ENCODE measurements around the gene TMEM91.

TMEM91 gene

GRCh38 chr19:41352609-41353465, 23.5 kb upstream of the TMEM91 start:
- DNase-seq (ENCODE audit: low read depth), result peak; percentile 74
- TF ChIP-seq MAX (IDR thresholded peaks at IDR 0.05; ENCODE audit: low read depth, low read length), result no peak
- TF ChIP-seq CTCF (IDR thresholded peaks at IDR 0.05; ENCODE audit: low read depth, low read length), result peak; percentile 49
- TF ChIP-seq MYC (IDR thresholded peaks at IDR 0.05; ENCODE audit: low read depth, low read length), result peak; percentile 61; the same call in 1 of the 2 replicates
- TF ChIP-seq POLR2A (IDR thresholded peaks at IDR 0.05; ENCODE audit: extremely low read depth, insufficient read length), result no peak
- peak overlapping the region; percentile 79 for H3K4me3 ChIP-seq (ENCODE audit: low read depth, low read length)

GRCh38 chr19:41353466-41354342, 22.6 kb upstream of the TMEM91 start, which contains the start of gene TGFB1:
Gene TGFB1, minus strand, starts transcription at chr19:41353922. Its CDS starts 878 bp downstream, at chr19:41353044.
- peak; percentile 88 for DNase-seq (ENCODE audit: low read depth)
- peak within 1 kb of the TSS; percentile 79 for H3K4me3 ChIP-seq (ENCODE audit: low read depth, low read length)
- peak; percentile 30 for TF ChIP-seq POLR2A (IDR thresholded peaks at IDR 0.05; ENCODE audit: extremely low read depth, insufficient read length)
- TF ChIP-seq MAX (IDR thresholded peaks at IDR 0.05; ENCODE audit: low read depth, low read length), result no peak
- peak; percentile 62 for TF ChIP-seq CTCF (IDR thresholded peaks at IDR 0.05; ENCODE audit: low read depth, low read length)

- DNase-seq (ENCODE audit: low read depth), result no peak
- TF ChIP-seq POLR2A (IDR thresholded peaks at IDR 0.05; ENCODE audit: extremely low read depth, insufficient read length), result no peak
- TF ChIP-seq MAX (IDR thresholded peaks at IDR 0.05; ENCODE audit: low read depth, low read length), result no peak
- TF ChIP-seq CTCF (IDR thresholded peaks at IDR 0.05; ENCODE audit: low read depth, low read length), result no peak
- TF ChIP-seq MYC (IDR thresholded peaks at IDR 0.05; ENCODE audit: low read depth, low read length), result no peak
- H3K4me3 ChIP-seq (ENCODE audit: low read depth, low read length), result peak overlapping the region; percentile 38
Observed at GRCh38 chr19:41354343-41354953, 21.9 kb upstream of the TMEM91 start.

- DNase-seq (ENCODE audit: low read depth), result no peak
- no peak overlapping the region for H3K4me3 ChIP-seq (ENCODE audit: low read depth, low read length)
- TF ChIP-seq MYC (IDR thresholded peaks at IDR 0.05; ENCODE audit: low read depth, low read length), result no peak
- TF ChIP-seq CTCF (IDR thresholded peaks at IDR 0.05; ENCODE audit: low read depth, low read length), result no peak
- no peak for TF ChIP-seq MAX (IDR thresholded peaks at IDR 0.05; ENCODE audit: low read depth, low read length)
- no peak for TF ChIP-seq POLR2A (IDR thresholded peaks at IDR 0.05; ENCODE audit: extremely low read depth, insufficient read length)
Observed at GRCh38 chr19:41355035-41355434, 21.3 kb upstream of the TMEM91 start.

GRCh38 chr19:41355802-41356201, 20.5 kb upstream of the TMEM91 start:
- no peak overlapping the region for H3K4me3 ChIP-seq (ENCODE audit: low read depth, low read length)
- DNase-seq (ENCODE audit: low read depth), result no peak
- no peak for TF ChIP-seq MAX (IDR thresholded peaks at IDR 0.05; ENCODE audit: low read depth, low read length)
- no peak for TF ChIP-seq MYC (IDR thresholded peaks at IDR 0.05; ENCODE audit: low read depth, low read length)
- TF ChIP-seq CTCF (IDR thresholded peaks at IDR 0.05; ENCODE audit: low read depth, low read length), result no peak
- TF ChIP-seq POLR2A (IDR thresholded peaks at IDR 0.05; ENCODE audit: extremely low read depth, insufficient read length), result no peak
